Panc1 (cell line): ENCODE data around the gene YOD1. TPM values are rescaled to one million over a fixed set of nuclear protein-coding genes. Genes with fewer than 3 reads are reported as not detected.

Source experiments
- ATAC-seq: fragments of 200-7000 bp; cut with Tn5 transposase; 2 replicates; pipeline ENCODE4 v1.9.1; 2020; ENCODE audit warnings: mild to moderate bottlenecking, moderate library complexity
- BruUV-seq: library from RNA; stranded (reverse); fragments of 400-500 nt; replicated peaks from 2 replicates; lab custom pipeline; 2021; lab: Mats Ljungman, UMichigan
- CTCF ChIA-PET: fragments of 300-600 bp; sonication (Branson Sonifier 250); formaldehyde crosslinking; loops from one replicate; lab custom pipeline; 2022; ENCODE audit warnings: antibody characterized with exemption; lab: Charles Lee
- POLR2A ChIA-PET: fragments of 300-600 bp; sonication (Branson Sonifier 250); formaldehyde crosslinking; loops from one replicate; lab custom pipeline; 2022; ENCODE audit warnings: antibody characterized with exemption; lab: Charles Lee
- DNase-seq: peaks from one replicate; pipeline ENCODE4 v3.0.0-alpha.2; 2010; ENCODE audit warnings: low read depth, low spot score
- H3K27ac ChIP-seq: 2 replicates; pipeline ENCODE4 v1.5.1; 2011; ENCODE audit warnings: mild to moderate bottlenecking, low read length, inconsistent platforms
- H3K27me3 ChIP-seq: fragments of 200-500 bp; sonication (Bioruptor generic); 2 replicates; pipeline ENCODE4 v1.6.0; 2014; ENCODE audit warnings: low read length, inconsistent platforms; ENCODE audit not compliant: control insufficient read depth, insufficient read depth
- H3K36me3 ChIP-seq: fragments of 200-500 bp; sonication (Bioruptor generic); 2 replicates; pipeline ENCODE4 v1.5.1; 2014; ENCODE audit warnings: inconsistent platforms, mild to moderate bottlenecking, low read length, moderate library complexity; ENCODE audit not compliant: control insufficient read depth, insufficient read depth
- H3K4me1 ChIP-seq: 2 replicates; pipeline ENCODE4 v1.5.1; 2011; ENCODE audit warnings: inconsistent platforms, mild to moderate bottlenecking, low read length, moderate library complexity; ENCODE audit not compliant: control insufficient read depth, insufficient read depth
- H3K4me3 ChIP-seq, 2 experiments: 2 replicates each; pipeline ENCODE4 v1.5.1; 2011 to 2012; ENCODE audit warnings: low read depth in 2 of 2, low read length in 2 of 2, mild to moderate bottlenecking in 2 of 2, inconsistent platforms in 1 of 2, moderate library complexity in 1 of 2
- H3K9me3 ChIP-seq: fragments of 200-500 bp; sonication (Bioruptor generic); 2 replicates; pipeline ENCODE4 v1.5.1; 2014; ENCODE audit warnings: low read depth, mild to moderate bottlenecking, inconsistent platforms, low read length, moderate library complexity; ENCODE audit not compliant: control insufficient read depth, insufficient read depth
- CTCF ChIP-seq: fragments of 450-650 bp; IDR thresholded peaks from 2 replicates; pipeline ENCODE4 v1.5.1; 2017; ENCODE audit warnings: mild to moderate bottlenecking
- POLR2AphosphoS5 ChIP-seq: IDR thresholded peaks from 2 replicates; pipeline ENCODE4 v1.6.1; 2012; ENCODE audit warnings: mild to moderate bottlenecking, low read depth, low read length, moderate library complexity
- REST ChIP-seq, 2 experiments: IDR thresholded peaks; 2 replicates each; pipeline ENCODE4 v1.6.1; 2011 to 2012; ENCODE audit warnings: low read depth in 2 of 2, control low read depth in 1 of 2, low read length in 1 of 2, mild to moderate bottlenecking in 1 of 2, moderate library complexity in 1 of 2; ENCODE audit not compliant: insufficient read depth in 1 of 2
- SIN3A ChIP-seq: IDR thresholded peaks from 2 replicates; pipeline ENCODE4 v1.6.1; 2012; ENCODE audit warnings: low read depth, mild to moderate bottlenecking, low read length, moderate library complexity, borderline replicate concordance; ENCODE audit not compliant: insufficient read depth
- TCF7L2 ChIP-seq: IDR thresholded peaks from 2 replicates; pipeline ENCODE4 v1.6.1; 2011; ENCODE audit warnings: mild to moderate bottlenecking, low read depth, low read length, inconsistent platforms
- in situ Hi-C: cut with HindIII; loops from 2 replicates; pipeline ENCODE4 v1.10.0; 2016; ENCODE audit warnings: low sequenced_read_pairs, low pct_unique_long_range_greater_than_20kb
- intact Hi-C: fragments of 100-400 bp; cut with micrococcal nuclease; formaldehyde crosslinking; loops from one replicate; pipeline ENCODE4 v1.10.0; 2022; ENCODE audit not compliant: unreplicated experiment
- total RNA-seq: library from RNA; stranded (reverse); gene quantifications from one replicate; pipeline ENCODE4 v1.2.1, GENCODE V29; 2021; ENCODE audit not compliant: unreplicated experiment

YOD1 gene
- total RNA-seq, 1 experiment from 2014 or later: 7.1 TPM

DNA sequence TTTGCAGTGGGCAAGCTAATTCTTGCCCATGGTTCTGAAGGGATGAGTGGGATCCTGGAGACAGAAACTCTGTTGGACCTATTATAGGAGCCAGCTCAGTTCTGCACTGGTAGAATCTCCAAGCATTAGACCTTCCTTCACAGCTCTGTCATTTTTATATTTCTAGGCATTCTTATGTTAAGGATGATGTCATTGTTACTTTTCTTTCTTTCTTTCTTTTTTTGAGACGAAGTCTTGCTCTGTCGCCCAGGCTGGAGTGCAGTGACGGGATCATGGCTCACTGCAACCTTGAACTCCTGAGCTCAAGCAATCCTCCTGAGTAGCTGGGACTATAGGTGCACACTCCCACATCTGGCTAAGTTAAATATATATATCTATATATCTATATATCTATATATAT lies 9.6 kb upstream of the YOD1 start:
- in situ Hi-C loops: no loop called here
- DNase-seq: no peak
- H3K9me3 ChIP-seq: no peaks in the 10 kb centered on the region
- peaks cover 3% of the 10 kb centered on the region for H3K36me3 ChIP-seq
- no peak overlapping the region for H3K4me3 ChIP-seq
- intact Hi-C loops: no loop called here
- no peak for TF ChIP-seq REST (IDR thresholded peaks at IDR 0.05; ENCODE audit: insufficient read depth in 1 of 2, low read depth in 2 of 2, low read length in 1 of 2)
- no peak for TF ChIP-seq POLR2AphosphoS5
- no peak for TF ChIP-seq CTCF
- TF ChIP-seq TCF7L2: no peak
- no peak for TF ChIP-seq SIN3A
- H3K27ac ChIP-seq: no peak overlapping the region
- no peak for ATAC-seq
- H3K27me3 ChIP-seq: no peaks in the 10 kb centered on the region
- ChIA-PET POLR2A (no interaction called here), CTCF (no interaction called here)
- H3K4me1 ChIP-seq: no peaks in the 10 kb centered on the region
- no TSS peak for BruUV-seq

- Histone ChIP-seq H3K36me3 (peaks cover 2% of the 10 kb centered on the region), H3K27ac (no peak overlapping the region), H3K4me3 (no peak overlapping the region), H3K9me3 (no peaks in the 10 kb centered on the region), H3K27me3 (no peaks in the 10 kb centered on the region), H3K4me1 (0 out of 2 replicates have a peak, but pooled peaks cover 2% of the 10 kb centered on the region)
- DNase-seq (no peak), ATAC-seq (no peak)
- BruUV-seq: no TSS peak
- CTCF ChIA-PET: no interaction called here
- POLR2A ChIA-PET: no interaction called here
- TF ChIP-seq TCF7L2 (no peak), POLR2AphosphoS5 (no peak), REST (IDR thresholded peaks at IDR 0.05; ENCODE audit: insufficient read depth in 1 of 2, low read depth in 2 of 2, low read length in 1 of 2) (no peak), CTCF (no peak), SIN3A (no peak)
- intact Hi-C loops (no loop called here), in situ Hi-C loops (no loop called here)
These were observed 8.9 kb upstream of the YOD1 start for GRCh38 chr1:207059881-207060280.
